Stimulated activated CD8-positive, alpha-beta memory T cell treated with anti-CD3 and anti-CD28 coated beads, Interleukin-12 subunit alpha, Interleukin-12 subunit beta, amount 100 ng/mL, for 1 hour (primary cell): ENCODE data around the gene RIMS3.
"Not testable (repeated sequence)": the region's sequence is repeated elsewhere in the genome, so short reads cannot be mapped to it uniquely, and the experiment has no call there.

Source experiments
- DNase-seq: peaks from one replicate; pipeline ENCODE4 v3.0.0-alpha.2; 2020; ENCODE audit warnings: low read depth

Gene RIMS3

GRCh38 chr1:40593449-40594186, 71.9 kb downstream of the RIMS3 start:
- DNase-seq: no peak

DNA sequence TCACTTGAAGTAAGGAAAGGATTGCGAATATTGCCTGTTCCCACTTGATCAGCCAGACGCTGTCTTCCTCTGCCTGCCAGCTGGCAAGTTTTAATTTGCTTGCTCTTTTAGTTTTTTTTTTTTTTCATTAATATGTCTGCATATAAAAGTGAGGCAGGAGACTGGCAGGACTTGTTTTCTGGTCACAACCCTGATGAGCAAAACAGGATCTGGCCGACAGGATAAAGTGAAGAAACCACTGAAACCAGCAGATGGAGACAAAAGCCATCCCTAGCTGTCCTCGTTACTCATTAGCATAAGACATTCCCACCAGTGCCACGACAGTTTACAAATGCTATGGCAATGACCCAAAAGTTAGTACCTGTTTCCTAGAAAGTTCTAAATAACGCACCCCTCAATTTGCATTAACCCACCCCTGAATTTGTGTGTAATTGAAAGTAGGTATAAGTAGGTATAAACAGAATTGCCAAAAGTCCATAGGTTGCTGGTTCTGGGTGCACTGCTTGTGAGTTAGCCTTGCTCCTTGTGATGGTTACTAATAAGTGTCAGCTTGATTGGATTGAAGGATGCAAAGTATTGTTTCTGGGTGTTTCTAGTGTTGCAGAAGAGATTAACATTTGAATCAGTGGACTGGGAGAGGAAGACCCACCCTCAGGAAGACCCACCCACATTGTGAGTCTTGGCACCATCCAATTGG, 73.2 kb downstream of the RIMS3 start:
- no peak for DNase-seq

- DNase-seq: no peak
Measured at GRCh38 chr1:40588586-40588985, 76.9 kb downstream of the RIMS3 start.

- DNase-seq: no peak
Measured at GRCh38 chr1:40583980-40584379, 81.5 kb downstream of the RIMS3 start.

DNA sequence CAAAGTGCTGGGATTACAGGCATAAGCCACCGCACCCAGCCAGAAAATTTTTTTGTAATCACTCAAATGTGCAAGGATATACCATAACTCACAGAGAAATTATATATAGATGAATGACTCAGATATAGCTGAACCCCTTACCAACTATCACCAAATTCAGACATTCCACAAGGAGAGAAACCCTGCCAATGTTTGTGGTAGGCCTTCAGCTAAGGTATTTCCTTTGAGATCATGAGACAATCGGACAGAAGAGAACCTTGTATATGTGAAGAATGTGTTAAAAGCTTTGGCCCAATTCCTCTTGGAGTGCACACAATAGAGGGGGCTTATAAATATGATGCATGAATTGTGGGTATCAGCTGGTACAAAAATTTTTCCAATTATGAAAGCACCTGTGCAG, 83.4 kb downstream of the RIMS3 start:
- no peak for DNase-seq

DNA sequence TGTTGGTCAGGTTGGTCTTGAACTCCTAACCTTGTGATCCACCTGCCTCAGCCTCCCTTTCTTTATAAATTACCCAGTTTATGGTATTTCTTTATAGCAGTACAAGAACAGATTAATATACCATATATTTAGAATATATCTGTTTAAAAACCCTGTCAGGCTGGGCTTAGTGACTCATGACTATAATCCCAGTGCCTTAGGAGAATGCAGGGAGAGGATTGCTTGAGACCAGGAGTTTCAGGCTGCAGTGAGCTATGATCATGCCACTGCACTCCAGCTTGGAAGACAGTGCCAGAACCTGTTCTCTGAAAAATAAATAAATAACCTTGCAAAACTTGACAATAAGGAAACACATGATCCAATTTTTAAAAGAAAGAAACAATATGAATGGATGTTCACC, 90.1 kb downstream of the RIMS3 start:
- DNase-seq: no peak

- DNase-seq: not testable (repeated sequence)
Measured at GRCh38 chr1:40574805-40575204, 90.7 kb downstream of the RIMS3 start.
